ENCODE results near the gene EHBP1L1.

DNA sequence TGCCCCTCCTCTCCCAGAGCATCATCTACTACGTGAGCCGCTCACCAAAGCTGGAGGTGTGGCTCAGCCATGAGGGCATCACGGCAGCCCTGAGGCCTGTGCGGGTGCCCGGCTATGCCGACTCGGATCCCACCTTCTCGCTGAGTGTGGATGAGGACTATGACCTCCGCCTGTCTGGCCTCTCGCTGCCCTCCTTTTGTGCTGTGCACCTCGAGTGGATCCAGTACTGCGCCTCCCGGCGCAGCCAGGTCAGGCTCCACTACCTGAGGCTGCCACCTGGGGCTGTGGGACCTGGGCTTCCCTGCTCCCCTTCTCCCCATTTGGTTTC, 58.2 kb downstream of the EHBP1L1 start:
- TF ChIP-seq, protein P1, sequence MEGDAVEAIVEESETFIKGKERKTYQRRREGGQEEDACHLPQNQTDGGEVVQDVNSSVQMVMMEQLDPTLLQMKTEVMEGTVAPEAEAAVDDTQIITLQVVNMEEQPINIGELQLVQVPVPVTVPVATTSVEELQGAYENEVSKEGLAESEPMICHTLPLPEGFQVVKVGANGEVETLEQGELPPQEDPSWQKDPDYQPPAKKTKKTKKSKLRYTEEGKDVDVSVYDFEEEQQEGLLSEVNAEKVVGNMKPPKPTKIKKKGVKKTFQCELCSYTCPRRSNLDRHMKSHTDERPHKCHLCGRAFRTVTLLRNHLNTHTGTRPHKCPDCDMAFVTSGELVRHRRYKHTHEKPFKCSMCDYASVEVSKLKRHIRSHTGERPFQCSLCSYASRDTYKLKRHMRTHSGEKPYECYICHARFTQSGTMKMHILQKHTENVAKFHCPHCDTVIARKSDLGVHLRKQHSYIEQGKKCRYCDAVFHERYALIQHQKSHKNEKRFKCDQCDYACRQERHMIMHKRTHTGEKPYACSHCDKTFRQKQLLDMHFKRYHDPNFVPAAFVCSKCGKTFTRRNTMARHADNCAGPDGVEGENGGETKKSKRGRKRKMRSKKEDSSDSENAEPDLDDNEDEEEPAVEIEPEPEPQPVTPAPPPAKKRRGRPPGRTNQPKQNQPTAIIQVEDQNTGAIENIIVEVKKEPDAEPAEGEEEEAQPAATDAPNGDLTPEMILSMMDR (tag by site-specific recombination; IDR thresholded peaks at IDR 0.05), result no peak
- TF ChIP-seq ZNF558 (tag by site-specific recombination; IDR thresholded peaks at IDR 0.05) (no peak), ZNF391 (tag by site-specific recombination; IDR thresholded peaks at IDR 0.05; ENCODE audit: borderline replicate concordance, low read depth) (no peak), HOXA7 (CRISPR knock-in tag; IDR thresholded peaks at IDR 0.05; ENCODE audit: borderline replicate concordance) (no peak), OVOL3 (tag by site-specific recombination; IDR thresholded peaks at IDR 0.05) (no peak), ZBTB48 (tag by site-specific recombination; IDR thresholded peaks at IDR 0.05) (no peak), KLF10 (tag by site-specific recombination; IDR thresholded peaks at IDR 0.05) (no peak), ZNF112 (tag by site-specific recombination; IDR thresholded peaks at IDR 0.05) (no peak)
